ENCODE results near the gene FHL2. TPM values are rescaled to one million over a fixed set of nuclear protein-coding genes. Genes with fewer than 3 reads are reported as not detected.
A peak's percentile ranks its signal among the peaks of the same experiment; 100 is the strongest.

The FHL2 gene
- polyA plus RNA-seq, 1 donor from 2014 or later, result 0.15 TPM

- Mint-ChIP-seq H3K4me3 (peak overlapping the region in 2 of 4 donors; percentile 74 to 81), H3K36me3 (peaks cover 4% of the 10 kb centered on the region), H3K27me3 (peaks cover 4% of the 10 kb centered on the region), H3K4me1 (peaks cover 0 to 7% (median 5%) of the 10 kb centered on the region in 3 donors), H3K27ac (no peak overlapping the region), H3K9me3 (no peaks in the 10 kb centered on the region)
Measured at GRCh38 chr2:105369777-105370690, 28.8 kb downstream of the FHL2 start.

- H3K36me3 Mint-ChIP-seq, result peaks cover 4% of the 10 kb centered on the region
- H3K4me1 Mint-ChIP-seq, result peaks cover 0 to 7% (median 5%) of the 10 kb centered on the region in 3 donors
- H3K27ac Mint-ChIP-seq, result no peak overlapping the region
- H3K4me3 Mint-ChIP-seq, result no peak overlapping the region
- peaks cover 4% of the 10 kb centered on the region for H3K27me3 Mint-ChIP-seq
- no peaks in the 10 kb centered on the region for H3K9me3 Mint-ChIP-seq
Measured at GRCh38 chr2:105368759-105369408, 30.0 kb downstream of the FHL2 start.

DNA sequence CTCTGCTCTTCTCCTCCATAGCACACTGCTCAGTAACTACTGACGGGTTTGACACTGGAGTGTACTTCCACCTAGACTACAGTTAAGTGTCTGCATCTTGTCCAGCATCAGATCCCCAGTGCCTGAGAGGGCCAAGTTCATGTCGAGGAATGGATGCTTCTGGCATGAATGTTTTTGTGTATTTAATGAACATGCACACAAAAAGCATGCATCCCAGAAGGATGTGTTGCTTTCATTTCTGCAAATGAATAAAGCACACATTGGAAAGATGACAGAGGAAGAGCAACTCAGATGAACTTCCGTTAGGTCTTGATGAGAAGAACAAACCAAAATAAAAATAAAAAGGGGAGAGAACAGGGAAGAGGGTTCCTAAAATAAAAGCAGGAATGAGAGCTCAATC, 33.6 kb downstream of the FHL2 start:
- Mint-ChIP-seq H3K4me3 (no peak overlapping the region), H3K9me3 (no peaks in the 10 kb centered on the region), H3K27ac (no peak overlapping the region)

DNA sequence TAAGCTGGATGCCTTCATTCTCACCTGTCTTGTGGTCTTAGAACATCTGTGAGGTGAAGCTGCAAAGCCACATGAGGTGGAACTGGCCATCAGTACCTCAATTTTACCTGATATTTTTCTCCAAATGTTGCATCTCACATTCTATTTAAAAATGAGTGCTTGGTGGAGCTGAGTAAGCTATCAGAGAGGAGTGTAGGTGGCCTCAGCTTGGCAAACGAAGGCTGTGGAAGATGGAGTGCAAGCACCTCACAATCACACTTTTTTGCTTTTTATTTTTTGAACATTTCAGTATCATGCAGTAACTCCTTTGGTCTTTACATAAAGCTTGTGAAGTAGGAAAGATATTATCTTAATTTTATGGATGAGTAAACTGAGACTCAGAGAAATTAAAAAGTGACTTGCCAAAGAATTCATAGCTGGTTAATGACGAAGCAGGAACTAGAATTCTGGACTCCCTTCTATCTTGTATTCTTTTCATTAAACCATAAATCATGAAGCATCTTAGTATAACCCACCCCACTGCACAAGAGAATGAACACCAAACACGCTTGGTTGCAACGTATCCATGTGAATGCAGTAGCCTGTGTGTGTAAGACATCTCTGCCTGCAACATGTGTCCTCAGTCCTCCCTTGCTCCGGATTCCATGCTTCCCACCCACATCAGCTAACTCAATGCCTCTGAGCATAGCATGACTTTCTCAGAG, 34.3 kb downstream of the FHL2 start:
- H3K36me3 Mint-ChIP-seq, result peaks cover 9% of the 10 kb centered on the region
- H3K9me3 Mint-ChIP-seq, result no peaks in the 10 kb centered on the region
- no peak overlapping the region for H3K4me3 Mint-ChIP-seq
- H3K27me3 Mint-ChIP-seq, result peaks cover under 1% of the 10 kb centered on the region
- peaks cover 0 to 4% (median 4%) of the 10 kb centered on the region in 3 donors for H3K4me1 Mint-ChIP-seq
- H3K27ac Mint-ChIP-seq, result no peak overlapping the region

More for the DNA sequence above, 33.6 kb downstream of the FHL2 start:
- Mint-ChIP-seq H3K36me3 (peaks cover 11% of the 10 kb centered on the region), H3K27me3 (peaks cover 4% of the 10 kb centered on the region), H3K4me1 (peaks cover 0 to 10% (median 5%) of the 10 kb centered on the region in 3 donors)

DNA sequence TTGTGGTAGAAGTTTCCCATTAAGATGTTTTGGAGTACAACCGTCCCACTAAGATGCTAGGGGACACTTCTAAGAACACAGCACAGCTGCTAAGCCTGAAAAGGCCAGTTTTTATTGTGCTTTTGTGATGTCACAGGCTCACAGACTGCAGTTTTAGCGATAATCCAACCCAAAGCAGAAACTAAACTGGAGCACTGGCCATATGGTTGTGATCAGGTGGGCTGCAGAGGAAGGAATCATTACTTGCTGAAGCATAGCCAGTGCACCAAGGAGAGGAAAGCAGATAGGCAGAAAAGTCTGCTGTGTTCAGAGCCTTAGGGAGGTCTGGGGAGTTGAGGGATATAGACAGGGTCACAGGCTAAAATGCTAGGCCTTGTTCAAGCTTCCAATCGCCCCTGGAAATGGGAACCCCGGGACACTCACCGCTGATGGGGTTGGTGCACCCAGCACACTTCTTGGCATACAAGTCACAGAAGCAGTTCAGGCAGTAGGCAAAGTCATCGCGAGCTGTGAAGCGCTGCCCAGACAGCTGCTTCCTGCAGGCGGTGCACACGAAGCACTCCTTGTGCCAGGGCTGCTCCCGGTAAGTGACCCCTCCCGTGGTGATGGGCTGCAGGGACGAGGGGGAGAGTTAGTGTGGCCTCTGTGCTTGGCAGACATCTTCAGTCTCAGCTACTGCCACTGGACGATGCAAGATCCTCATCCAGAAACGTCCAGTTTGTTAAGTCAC, 35.8 kb downstream of the FHL2 start:
- Mint-ChIP-seq H3K36me3 (peaks cover 13% of the 10 kb centered on the region), H3K27me3 (no peaks in the 10 kb centered on the region), H3K4me3 (no peak overlapping the region), H3K27ac (no peak overlapping the region), H3K9me3 (no peaks in the 10 kb centered on the region), H3K4me1 (peaks cover 0 to 4% (median 3%) of the 10 kb centered on the region in 3 donors)

GRCh38 chr2:105361102-105361889, 37.6 kb downstream of the FHL2 start:
- H3K9me3 Mint-ChIP-seq, result peaks cover 5 to 7% (median 7%) of the 10 kb centered on the region in 3 donors
- no peak overlapping the region for H3K4me3 Mint-ChIP-seq
- peaks cover 0 to 4% (median 3%) of the 10 kb centered on the region in 3 donors for H3K4me1 Mint-ChIP-seq
- peaks cover 26% of the 10 kb centered on the region for H3K36me3 Mint-ChIP-seq
- H3K27me3 Mint-ChIP-seq, result no peaks in the 10 kb centered on the region
- no peak overlapping the region for H3K27ac Mint-ChIP-seq

GRCh38 chr2:105358593-105358992, 40.3 kb downstream of the FHL2 start:
- H3K27me3 Mint-ChIP-seq, result no peaks in the 10 kb centered on the region
- peaks cover 37% of the 10 kb centered on the region for H3K36me3 Mint-ChIP-seq
- peak overlapping the region in 1 of 3 donors; percentile 67 for H3K27ac Mint-ChIP-seq
- H3K4me3 Mint-ChIP-seq, result peak overlapping the region in 1 of 4 donors; percentile 49
- H3K4me1 Mint-ChIP-seq, result peaks cover 0 to 4% (median 3%) of the 10 kb centered on the region in 3 donors
- peaks cover 7% of the 10 kb centered on the region in 3 donors for H3K9me3 Mint-ChIP-seq

DNA sequence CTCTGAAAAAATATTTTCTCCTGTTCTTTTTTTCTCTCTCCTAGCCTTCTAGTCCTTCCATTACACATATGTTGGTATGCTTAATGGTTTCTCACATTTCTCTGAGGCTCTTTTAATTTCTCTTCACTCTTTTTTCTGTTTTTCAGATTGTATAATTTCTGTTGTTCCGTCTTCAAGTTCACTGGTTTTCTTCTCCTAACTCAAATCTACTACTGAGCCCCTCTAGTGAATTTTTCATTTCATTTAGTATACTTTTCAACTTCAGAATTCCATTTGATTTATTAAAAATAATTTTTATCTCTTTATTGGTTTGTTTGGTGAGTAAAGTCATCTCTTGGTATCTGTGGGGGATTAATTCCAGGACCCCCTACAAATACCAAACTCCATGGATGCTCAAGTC, 41.7 kb downstream of the FHL2 start:
- H3K36me3 Mint-ChIP-seq, result peaks cover 40% of the 10 kb centered on the region
- H3K9me3 Mint-ChIP-seq, result peaks cover 7% of the 10 kb centered on the region in 3 donors
- peaks cover 0 to 4% (median 3%) of the 10 kb centered on the region in 3 donors for H3K4me1 Mint-ChIP-seq
- H3K27ac Mint-ChIP-seq, result no peak overlapping the region
- no peaks in the 10 kb centered on the region for H3K27me3 Mint-ChIP-seq
- no peak overlapping the region for H3K4me3 Mint-ChIP-seq

DNA sequence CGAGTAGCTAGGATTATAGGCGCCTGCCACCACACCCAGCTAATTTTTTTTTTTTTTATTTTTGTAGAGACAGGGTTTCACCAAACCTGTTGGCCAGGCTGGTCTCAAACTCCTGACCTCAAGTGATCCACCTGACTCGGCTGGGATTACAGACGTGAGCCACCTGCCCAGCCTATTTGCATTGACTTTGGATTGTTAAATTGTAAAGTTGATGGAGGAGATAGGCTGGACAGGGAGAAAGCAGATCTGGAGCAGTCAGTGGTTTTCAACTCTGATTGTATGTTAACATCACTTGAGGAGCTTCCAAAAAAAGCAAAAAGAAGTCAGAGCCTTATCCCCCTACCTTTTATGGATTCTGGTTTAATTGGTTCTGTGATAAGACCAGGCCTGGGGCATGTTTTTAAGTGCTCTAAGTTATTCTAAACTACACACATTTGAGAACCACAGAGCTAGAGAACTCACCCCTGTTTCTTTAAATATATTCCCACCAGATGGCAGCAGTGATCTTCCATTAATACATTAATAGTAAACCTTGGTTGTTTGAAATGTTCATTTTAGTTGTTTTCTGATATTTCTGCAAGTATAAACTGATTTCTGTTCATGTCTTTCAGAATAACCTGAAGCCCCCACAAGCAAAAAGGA, 54.0 kb downstream of the FHL2 start:
- Mint-ChIP-seq H3K27ac (no peak overlapping the region), H3K27me3 (no peaks in the 10 kb centered on the region), H3K36me3 (peaks cover 3% of the 10 kb centered on the region)

DNA sequence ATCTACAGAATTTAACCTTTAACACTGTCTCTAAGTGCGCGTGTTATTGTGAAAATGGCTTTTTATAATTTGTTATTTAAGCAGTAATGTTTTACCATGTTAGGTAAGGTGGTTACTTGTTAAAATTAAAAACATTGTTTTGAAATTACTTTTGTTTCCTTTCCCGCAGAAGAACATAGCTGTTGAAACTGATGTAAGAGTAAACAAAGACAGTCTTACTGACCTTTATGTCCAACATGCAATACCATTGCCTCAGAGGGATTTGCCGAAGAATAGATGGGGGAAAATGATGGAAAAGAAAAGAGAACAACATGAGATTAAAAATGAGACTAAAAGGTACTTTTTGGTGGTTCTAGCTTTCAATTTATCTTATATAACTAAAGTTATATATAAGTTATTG, 59.4 kb downstream of the FHL2 start:
- H3K4me1 Mint-ChIP-seq, result peaks cover 20 to 23% (median 22%) of the 10 kb centered on the region in 3 donors
- H3K36me3 Mint-ChIP-seq, result no peaks in the 10 kb centered on the region
- peak overlapping the region in 2 of 3 donors; percentile 14 to 59 for H3K27ac Mint-ChIP-seq

More for the DNA sequence above, 54.0 kb downstream of the FHL2 start:
- peak overlapping the region in 1 of 4 donors; percentile 37 for H3K4me3 Mint-ChIP-seq
- H3K9me3 Mint-ChIP-seq, result no peaks in the 10 kb centered on the region
- peaks cover 2 to 11% (median 3%) of the 10 kb centered on the region in 3 donors for H3K4me1 Mint-ChIP-seq

DNA sequence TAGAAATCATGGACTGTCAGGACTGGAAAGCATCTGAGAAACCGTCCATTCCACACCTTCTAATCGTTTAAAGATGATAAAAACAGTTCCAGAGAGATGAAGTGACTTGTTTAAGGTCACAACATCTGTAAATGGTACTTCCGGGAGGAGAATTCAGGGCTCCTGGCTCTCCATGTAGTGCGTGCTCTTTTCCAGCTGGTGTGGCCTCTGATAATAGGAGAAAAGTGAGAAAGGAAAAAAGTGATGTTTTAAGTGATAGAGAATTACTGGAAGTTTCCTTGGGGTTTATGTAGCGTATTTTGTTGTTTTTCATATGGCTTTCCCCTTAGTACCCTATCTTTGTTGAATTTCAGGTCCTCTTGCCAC, 60.8 kb downstream of the FHL2 start:
- no peaks in the 10 kb centered on the region for H3K36me3 Mint-ChIP-seq
- no peaks in the 10 kb centered on the region for H3K9me3 Mint-ChIP-seq
- no peaks in the 10 kb centered on the region for H3K27me3 Mint-ChIP-seq
- peak overlapping the region; percentile 98 to 100 (median 100) for H3K27ac Mint-ChIP-seq
- peaks cover 20 to 23% (median 22%) of the 10 kb centered on the region in 3 donors for H3K4me1 Mint-ChIP-seq
- H3K4me3 Mint-ChIP-seq, result peak overlapping the region; percentile 96 to 100 (median 98)

More for the DNA sequence above, 59.4 kb downstream of the FHL2 start:
- Mint-ChIP-seq H3K27me3 (no peaks in the 10 kb centered on the region), H3K9me3 (no peaks in the 10 kb centered on the region), H3K4me3 (peak overlapping the region in 1 of 4 donors; percentile 99)

DNA sequence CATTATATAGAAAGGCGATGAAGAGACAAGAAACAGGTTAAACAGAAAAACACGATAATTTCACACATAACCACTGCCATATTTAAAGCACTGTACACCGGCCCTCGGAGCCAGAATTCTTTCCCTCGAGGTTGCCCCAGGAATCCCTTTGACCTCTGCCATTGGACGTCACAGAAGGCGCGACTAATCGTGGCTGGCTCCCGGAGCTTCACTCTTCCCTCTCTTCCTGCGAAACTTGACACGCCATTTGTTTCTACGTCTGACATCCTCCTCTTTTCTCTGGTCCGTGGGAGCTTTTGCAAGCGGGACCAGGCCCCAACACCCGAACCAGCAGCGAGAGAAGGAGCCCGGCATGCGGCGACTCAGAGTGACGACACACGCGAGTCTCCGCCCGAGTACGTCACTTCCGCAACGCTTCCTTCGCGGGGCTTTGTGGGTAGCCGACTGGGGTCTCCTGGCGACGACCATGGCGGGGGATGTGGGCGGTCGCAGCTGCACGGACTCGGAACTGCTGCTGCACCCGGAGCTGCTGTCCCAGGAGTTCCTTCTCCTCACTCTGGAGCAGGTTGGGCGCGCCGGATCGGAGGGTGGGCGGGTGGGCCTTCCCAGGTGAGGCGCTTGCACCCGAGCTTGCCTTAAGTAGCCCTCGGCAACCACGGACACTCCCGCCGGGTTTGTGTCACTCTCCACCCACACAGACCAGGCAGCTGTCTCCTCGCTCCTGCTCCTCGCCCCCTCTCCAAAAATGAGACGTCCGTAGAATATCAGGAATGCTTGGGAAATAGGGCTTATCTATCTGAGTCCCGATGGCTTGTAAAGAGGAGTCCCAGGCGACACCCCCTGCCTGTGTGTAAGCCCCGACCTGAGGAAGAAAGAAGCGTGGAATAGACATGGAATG, 61.5 kb downstream of the FHL2 start, which contains the start of gene C2orf49:
Gene C2orf49, plus strand, starts transcription at position 419 of the 898 bp plus-strand sequence. Its CDS starts 48 bp downstream, at position 467.
- Mint-ChIP-seq H3K27me3 (no peaks in the 10 kb centered on the region), H3K4me1 (peaks cover 20 to 23% (median 22%) of the 10 kb centered on the region in 3 donors), H3K27ac (peak within 1 kb of the TSS; percentile 98 to 100 (median 100)), H3K36me3 (no peaks in the 10 kb centered on the region), H3K9me3 (no peaks in the 10 kb centered on the region), H3K4me3 (peak within 1 kb of the TSS; percentile 96 to 100 (median 98))

All from IgD-negative memory B cell (primary cell).